Endothelial cell of umbilical vein (primary cell): Measurements from ENCODE around the gene LCN6. TPM values are rescaled to one million over a fixed set of nuclear protein-coding genes. Genes with fewer than 3 reads are reported as not detected.
"Not testable (repeated sequence)": the region's sequence is repeated elsewhere in the genome, so short reads cannot be mapped to it uniquely, and the experiment has no call there.

Source experiments
- BruUV-seq: library from RNA; stranded (reverse); fragments of 400-500 nt; replicated peaks from 2 replicates; lab custom pipeline; 2021; lab: Mats Ljungman, UMichigan
- CTCF ChIA-PET: fragments of 300-600, 350-600 bp; sonication (Branson Sonifier 250); formaldehyde crosslinking; loops from one replicate; lab custom pipeline; 2021; ENCODE audit warnings: antibody characterized with exemption, inconsistent platforms; lab: Charles Lee
- POLR2A ChIA-PET: fragments of 300-600, 350-600 bp; sonication (Branson Sonifier 250); formaldehyde crosslinking; loops from one replicate; lab custom pipeline; 2021; ENCODE audit warnings: antibody characterized with exemption, inconsistent platforms; lab: Charles Lee
- DNase-seq: peaks from one replicate; pipeline ENCODE4 v3.0.0-alpha.2; 2011; ENCODE audit warnings: low read depth, low spot score
- FAIRE-seq: peaks from 2 replicates; lab custom pipeline; 2011; peaks lifted over from hg19 to GRCh38; lab: Jason Lieb, UNC
- H2AFZ ChIP-seq: 2 replicates; pipeline ENCODE4 v1.6.0; 2012; ENCODE audit warnings: low read depth, low read length, control low read depth, inconsistent platforms
- H3K27ac ChIP-seq: 2 replicates; pipeline ENCODE4 v1.5.1; 2011; ENCODE audit warnings: low read depth, mild to moderate bottlenecking, control low read depth, low read length, moderate library complexity; ENCODE audit not compliant: insufficient read depth
- H3K27me3 ChIP-seq, 2 experiments: 2 replicates each; pipeline versions ENCODE4 v1.6.0 to v1.6.1; 2011; ENCODE audit warnings: low read length in 2 of 2, mixed read lengths in 1 of 2; ENCODE audit not compliant: control insufficient read depth in 2 of 2, insufficient read depth in 2 of 2
- H3K36me3 ChIP-seq, 2 experiments: 2 replicates in 1 of 2; 3 replicates in 1 of 2; pipeline ENCODE4 v1.5.1; 2011; ENCODE audit warnings: low read length in 2 of 2, mild to moderate bottlenecking in 1 of 2, moderate library complexity in 1 of 2; ENCODE audit not compliant: control insufficient read depth in 2 of 2, insufficient read depth in 2 of 2; ENCODE audit errors: extremely low read depth in 1 of 2
- H3K4me1 ChIP-seq: 3 replicates; pipeline ENCODE4 v1.5.1; 2011; ENCODE audit warnings: mild to moderate bottlenecking, low read length; ENCODE audit not compliant: control insufficient read depth, insufficient read depth; ENCODE audit errors: extremely low read depth
- H3K4me2 ChIP-seq: 2 replicates; pipeline ENCODE4 v1.6.1; 2011; ENCODE audit warnings: low read length, control low read depth, mixed read lengths; ENCODE audit not compliant: insufficient read depth
- H3K4me3 ChIP-seq, 3 experiments: fragments of 200-600 bp in 1 of 3; sonication (generic), shearing (Covaris generic) in 1 of 3; replicated peaks in 1 of 3; 2 replicates each; pipeline ENCODE4 v1.5.1; 2011 to 2016; ENCODE audit warnings: control low read depth in 3 of 3, low read length in 3 of 3, mild to moderate bottlenecking in 2 of 3, inconsistent platforms in 1 of 3, low read depth in 1 of 3, moderate library complexity in 1 of 3; ENCODE audit not compliant: insufficient read depth in 1 of 3
- H3K79me2 ChIP-seq: 2 replicates; pipeline ENCODE4 v1.6.0; 2012; ENCODE audit warnings: low read length, inconsistent platforms; ENCODE audit not compliant: control insufficient read depth, insufficient read depth
- H3K9ac ChIP-seq: replicated peaks from 2 replicates; pipeline ENCODE3; 2011; ENCODE audit warnings: low read length, control low read depth; ENCODE audit not compliant: insufficient read depth; ENCODE audit errors: extremely low read depth
- H3K9me1 ChIP-seq: replicated peaks from 3 replicates; pipeline ENCODE4 v1.6.0; 2011; ENCODE audit warnings: mild to moderate bottlenecking, low read length; ENCODE audit not compliant: control insufficient read depth, insufficient read depth; ENCODE audit errors: extremely low read depth
- H3K9me3 ChIP-seq: replicated peaks from 2 replicates; pipeline ENCODE4 v1.5.1; 2012; ENCODE audit warnings: low read length, inconsistent platforms; ENCODE audit not compliant: control insufficient read depth, insufficient read depth
- H4K20me1 ChIP-seq: replicated peaks from 2 replicates; pipeline ENCODE3; 2011; ENCODE audit warnings: mild to moderate bottlenecking, low read length; ENCODE audit not compliant: control insufficient read depth, insufficient read depth; ENCODE audit errors: extremely low read depth
- dilution Hi-C: fragments of 300-500 bp; cut with MboI; formaldehyde crosslinking; loops from one replicate; pipeline ENCODE4 v1.15.0; 2019; ENCODE audit warnings: low sequenced_read_pairs; ENCODE audit not compliant: extremely low pct_ligation_motif_present
- intact Hi-C: fragments of 100-400 bp; cut with micrococcal nuclease; formaldehyde crosslinking; loops from one replicate; pipeline ENCODE4 v1.10.0; 2022
- polyA plus RNA-seq, 4 experiments: library from polyadenylated mRNA; depleted of rRNA in 3 of 4; stranded (reverse) in 3 of 4; unstranded in 1 of 4; fragments of >200 nt; gene quantifications; 2 replicates each; pipeline versions ENCODE4 v1.2.1 to v1.2.3, GENCODE V29; 2011 to 2012; ENCODE audit warnings: missing spikeins in 1 of 4
- total RNA-seq: library from RNA; stranded (reverse); gene quantifications from 2 replicates; pipeline ENCODE4 v1.2.3, GENCODE V29; 2021
- TF ChIP-seq, protein P1 (sequence below), 2 donors: IDR thresholded peaks; 1 replicate in 1 of 2; 2 replicates in 1 of 2; pipeline ENCODE4 v1.5.1; 2011; ENCODE audit warnings: low read length in 2 of 2, mild to moderate bottlenecking in 2 of 2, moderate library complexity in 2 of 2, control low read depth in 1 of 2, inconsistent platforms in 1 of 2, low read depth in 1 of 2; ENCODE audit not compliant: insufficient read depth in 1 of 2; ENCODE audit errors: extremely low read depth in 1 of 2

Gene LCN6
- total and polyA plus RNA-seq, 2 donors (not counting 3 experiments of a cell fraction or from before 2014, with no cell fraction given), result 0.17 TPM; not detected in 1

DNA sequence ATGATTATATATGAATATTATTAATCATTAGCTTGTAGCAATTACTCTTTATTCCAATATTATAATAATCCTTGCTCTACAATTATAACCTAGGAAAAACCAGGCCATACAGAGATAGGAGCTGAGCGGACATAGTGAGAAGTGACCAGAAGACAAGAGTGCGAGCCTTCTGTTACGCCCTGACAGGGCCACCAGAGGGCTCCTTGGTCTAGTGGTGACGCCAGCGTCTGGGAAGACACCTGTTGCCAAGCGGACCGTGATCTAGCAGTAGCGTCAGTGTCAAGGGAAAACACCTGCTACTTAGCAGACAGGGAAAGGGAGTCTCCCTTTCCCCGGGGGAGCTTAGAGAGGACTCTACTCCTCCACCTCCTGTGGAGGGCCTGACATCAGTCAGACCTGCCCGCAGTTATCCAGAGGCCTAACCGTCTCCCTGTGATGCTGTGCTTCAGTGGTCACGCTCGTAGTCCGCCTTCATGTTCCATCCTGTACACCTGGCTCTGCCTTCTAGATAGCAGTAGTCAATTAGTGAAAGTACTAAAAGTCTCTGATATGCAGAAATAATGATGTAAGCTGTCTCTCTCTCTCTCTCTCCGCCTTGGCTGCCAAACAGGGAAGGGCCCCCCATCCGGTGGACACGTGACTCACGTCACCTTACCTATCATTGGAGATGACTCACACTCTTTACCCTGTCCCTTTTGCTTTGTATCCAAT, 18.2 kb upstream of the LCN6 start:
- TF ChIP-seq, protein P1, sequence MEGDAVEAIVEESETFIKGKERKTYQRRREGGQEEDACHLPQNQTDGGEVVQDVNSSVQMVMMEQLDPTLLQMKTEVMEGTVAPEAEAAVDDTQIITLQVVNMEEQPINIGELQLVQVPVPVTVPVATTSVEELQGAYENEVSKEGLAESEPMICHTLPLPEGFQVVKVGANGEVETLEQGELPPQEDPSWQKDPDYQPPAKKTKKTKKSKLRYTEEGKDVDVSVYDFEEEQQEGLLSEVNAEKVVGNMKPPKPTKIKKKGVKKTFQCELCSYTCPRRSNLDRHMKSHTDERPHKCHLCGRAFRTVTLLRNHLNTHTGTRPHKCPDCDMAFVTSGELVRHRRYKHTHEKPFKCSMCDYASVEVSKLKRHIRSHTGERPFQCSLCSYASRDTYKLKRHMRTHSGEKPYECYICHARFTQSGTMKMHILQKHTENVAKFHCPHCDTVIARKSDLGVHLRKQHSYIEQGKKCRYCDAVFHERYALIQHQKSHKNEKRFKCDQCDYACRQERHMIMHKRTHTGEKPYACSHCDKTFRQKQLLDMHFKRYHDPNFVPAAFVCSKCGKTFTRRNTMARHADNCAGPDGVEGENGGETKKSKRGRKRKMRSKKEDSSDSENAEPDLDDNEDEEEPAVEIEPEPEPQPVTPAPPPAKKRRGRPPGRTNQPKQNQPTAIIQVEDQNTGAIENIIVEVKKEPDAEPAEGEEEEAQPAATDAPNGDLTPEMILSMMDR (IDR thresholded peaks at IDR 0.05; ENCODE audit: extremely low read depth in 1 of 2, insufficient read depth in 1 of 2, low read depth in 1 of 2, low read length in 2 of 2), result peak in 1 of 2 donors; percentile 15
- dilution Hi-C loops, H3K79me2 ChIP-seq, H3K9me3 ChIP-seq, H2AFZ ChIP-seq, intact Hi-C loops, DNase-seq, BruUV-seq, H3K27me3 ChIP-seq, H3K4me1 ChIP-seq, H3K4me2 ChIP-seq, H3K27ac ChIP-seq, H3K9me1 ChIP-seq, H3K9ac ChIP-seq, H4K20me1 ChIP-seq, H3K4me3 ChIP-seq, H3K36me3 ChIP-seq, POLR2A ChIA-PET: not testable (repeated sequence)
- FAIRE-seq, result peak; percentile 72
- CTCF ChIA-PET, result interaction anchor here (0.8 to 1.8 kb wide), 6 partner anchors 8 to 269 kb away, joined by 3 to 7 read pairs (median 4); no protein-coding TSS in a partner anchor

DNA sequence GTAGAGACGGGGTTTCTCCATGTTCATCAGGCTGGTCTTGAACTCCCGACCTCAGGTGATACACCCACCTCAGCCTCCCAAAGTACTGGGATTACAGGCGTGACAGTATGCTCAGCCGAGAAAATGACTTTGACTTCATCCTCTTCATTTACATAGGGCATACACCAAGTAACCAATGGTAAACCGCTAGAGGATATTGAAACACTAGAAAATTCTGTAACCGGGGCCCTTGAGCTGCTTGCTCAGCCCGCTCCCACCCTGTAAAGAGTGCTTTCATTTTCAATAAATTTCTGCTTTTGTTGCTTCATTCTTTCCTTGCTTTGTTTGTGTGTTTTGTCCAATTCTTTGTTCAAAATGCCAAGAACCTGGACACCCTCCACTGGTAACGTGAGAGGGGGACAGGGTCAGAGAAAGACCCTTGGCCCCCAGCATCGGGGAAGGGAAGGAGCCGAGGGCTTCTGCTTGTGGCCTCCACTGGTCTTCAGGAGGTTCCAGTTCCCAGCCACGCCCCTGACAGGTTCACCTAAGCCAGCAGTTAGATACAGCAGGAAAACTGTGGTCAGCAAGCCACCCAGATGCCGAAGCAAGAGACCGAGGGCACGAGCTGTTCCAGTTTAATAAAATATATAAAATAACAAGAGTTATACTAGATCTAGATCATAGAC, 17.6 kb upstream of the LCN6 start:
- H3K79me2 ChIP-seq, DNase-seq, H3K4me1 ChIP-seq, BruUV-seq, H2AFZ ChIP-seq, intact Hi-C loops, H3K27me3 ChIP-seq, H3K4me3 ChIP-seq, FAIRE-seq, H3K9me3 ChIP-seq, H3K36me3 ChIP-seq, dilution Hi-C loops, H3K4me2 ChIP-seq, POLR2A ChIA-PET, H3K27ac ChIP-seq, H3K9ac ChIP-seq, H3K9me1 ChIP-seq, H4K20me1 ChIP-seq: not testable (repeated sequence)
- CTCF ChIA-PET, result interaction anchor here (0.8 to 1.8 kb wide), 6 partner anchors 9 to 269 kb away, joined by 3 to 7 read pairs (median 4); no protein-coding TSS in a partner anchor
